ENCODE results near the gene FGF12.
"Not testable (repeated sequence)": the region's sequence is repeated elsewhere in the genome, so short reads cannot be mapped to it uniquely, and the experiment has no call there.

Gene FGF12

GRCh38 chr3:192727032-192727847 is at the start of gene FGF12:
Gene FGF12 (minus strand): TSS chr3:192727541.
- no peak for TF ChIP-seq CTCF (IDR thresholded peaks at IDR 0.05; ENCODE audit: low read length, missing control alignments)
- DNase-seq (ENCODE audit: low read depth), result peak; percentile 18
- no peak within 1 kb of the TSS for H3K4me3 ChIP-seq (replicated peaks; ENCODE audit: low read depth, low read length)

- not testable (repeated sequence) for DNase-seq (ENCODE audit: low read depth); H3K4me3 ChIP-seq (replicated peaks; ENCODE audit: low read depth, low read length)
Measured at GRCh38 chr3:192774341-192774740, 47.0 kb upstream of the FGF12 start.

- DNase-seq (ENCODE audit: low read depth), result peak; percentile 39
- H3K4me3 ChIP-seq (replicated peaks; ENCODE audit: low read depth, low read length), result no peak overlapping the region
- TF ChIP-seq CTCF (IDR thresholded peaks at IDR 0.05; ENCODE audit: low read length, missing control alignments), result peak; percentile 58
Measured at GRCh38 chr3:192772240-192772894, 45.0 kb upstream of the FGF12 start.

GRCh38 chr3:192758654-192759053 is 31.3 kb upstream of the FGF12 start:
- DNase-seq (ENCODE audit: low read depth), result no peak
- TF ChIP-seq CTCF (IDR thresholded peaks at IDR 0.05; ENCODE audit: low read length, missing control alignments), result no peak
- H3K4me3 ChIP-seq (replicated peaks; ENCODE audit: low read depth, low read length), result no peak overlapping the region

GRCh38 chr3:192751148-192751547 is 23.8 kb upstream of the FGF12 start:
- DNase-seq (ENCODE audit: low read depth), result no peak
- TF ChIP-seq CTCF (IDR thresholded peaks at IDR 0.05; ENCODE audit: low read length, missing control alignments), result no peak
- no peak overlapping the region for H3K4me3 ChIP-seq (replicated peaks; ENCODE audit: low read depth, low read length)

- no peak for DNase-seq (ENCODE audit: low read depth)
- no peak overlapping the region for H3K4me3 ChIP-seq (replicated peaks; ENCODE audit: low read depth, low read length)
- no peak for TF ChIP-seq CTCF (IDR thresholded peaks at IDR 0.05; ENCODE audit: low read length, missing control alignments)
Measured at GRCh38 chr3:192750201-192750600, 22.9 kb upstream of the FGF12 start.

- no peak for TF ChIP-seq CTCF (IDR thresholded peaks at IDR 0.05; ENCODE audit: low read length, missing control alignments)
- H3K4me3 ChIP-seq (replicated peaks; ENCODE audit: low read depth, low read length), result no peak overlapping the region
- no peak for DNase-seq (ENCODE audit: low read depth)
Measured at GRCh38 chr3:192747746-192748145, 20.4 kb upstream of the FGF12 start.
